ENCODE results near the gene ABCA1.

DNA sequence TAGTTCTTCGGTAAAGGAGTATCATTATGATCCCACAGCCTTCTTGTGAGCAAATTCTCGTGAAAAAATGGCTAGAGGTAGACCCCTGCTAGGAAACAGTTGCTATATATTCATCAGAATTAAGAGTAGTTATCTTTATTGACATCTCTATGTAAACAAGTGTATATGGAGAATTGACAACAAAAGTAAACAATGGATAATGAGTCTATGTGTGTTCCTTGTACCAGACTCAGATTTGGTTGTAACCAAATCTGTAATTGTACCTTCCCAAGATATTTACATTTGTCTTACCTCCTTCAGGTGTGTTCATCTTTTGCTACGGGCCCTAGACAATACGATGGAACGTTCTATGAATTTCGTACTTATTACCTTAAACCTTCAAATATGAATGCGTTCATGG, 161.9 kb downstream of the ABCA1 start:
- TF ChIP-seq CTCF (conservative IDR thresholded peaks at IDR 0.05; ENCODE audit: low read length) (no peak), EZH2phosphoT487 (IDR thresholded peaks at IDR 0.05; ENCODE audit: borderline replicate concordance, low read depth, low read length) (no peak)
